HG03039 (cell line): Measurements from ENCODE around the gene PDE2A.
A peak's percentile ranks its signal among the peaks of the same experiment; 100 is the strongest.

Experiments used
- ATAC-seq: cut with Tn5 transposase; IDR thresholded peaks from one replicate; pipeline ENCODE4 v1.9.1; 2021; ENCODE audit warnings: mild to moderate bottlenecking, moderate library complexity; ENCODE audit not compliant: unreplicated experiment

The PDE2A gene

GRCh38 chr11:72673943-72674828 lies at the start of gene PDE2A:
Gene PDE2A (minus strand): TSS chr11:72674422. CDS start chr11:72674207, 215 bp downstream.
- ATAC-seq, result no peak

DNA sequence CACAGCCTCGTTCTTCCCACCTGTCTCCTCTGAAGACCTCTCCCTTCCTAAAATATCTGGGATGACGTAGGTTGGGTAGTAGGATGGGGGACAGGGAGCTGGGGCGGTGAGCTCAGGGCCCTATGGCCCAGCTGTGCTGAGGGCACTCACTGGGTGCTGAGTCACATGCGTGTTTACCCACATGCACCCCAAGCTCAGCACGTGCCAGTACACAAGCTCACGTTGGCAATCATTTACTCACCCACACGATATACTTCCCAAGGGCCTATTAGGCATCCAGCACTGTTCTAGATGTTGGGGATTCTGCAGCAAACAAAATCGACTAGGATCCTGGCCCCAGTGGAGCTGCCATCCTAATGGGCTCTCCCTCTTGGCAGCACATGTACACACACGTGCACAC lies 49.3 kb upstream of the PDE2A start:
- no peak for ATAC-seq

- peak; percentile 50 for ATAC-seq
These were observed 48.0 kb upstream of the PDE2A start for GRCh38 chr11:72722050-72722748.

DNA sequence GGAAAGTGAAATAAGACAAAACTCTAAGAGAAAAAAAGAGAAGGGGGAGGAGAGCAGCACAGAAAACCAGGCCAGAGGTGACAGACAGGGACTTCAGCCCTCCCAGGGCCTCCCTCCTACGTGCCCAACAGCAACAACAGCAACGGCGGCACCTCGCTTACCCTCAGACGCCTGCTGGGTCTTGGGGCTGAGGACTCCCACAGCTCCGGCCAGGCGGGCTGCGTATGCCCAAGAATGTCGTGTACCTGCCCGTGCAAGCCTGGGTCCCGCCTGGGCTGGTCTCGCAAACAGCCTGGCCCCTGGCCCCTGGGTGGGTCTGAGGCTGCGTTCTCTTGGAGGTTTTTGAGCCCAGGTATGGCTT lies 47.4 kb upstream of the PDE2A start:
- no peak for ATAC-seq

GRCh38 chr11:72721276-72721675 lies 47.1 kb upstream of the PDE2A start:
- ATAC-seq, result no peak

DNA sequence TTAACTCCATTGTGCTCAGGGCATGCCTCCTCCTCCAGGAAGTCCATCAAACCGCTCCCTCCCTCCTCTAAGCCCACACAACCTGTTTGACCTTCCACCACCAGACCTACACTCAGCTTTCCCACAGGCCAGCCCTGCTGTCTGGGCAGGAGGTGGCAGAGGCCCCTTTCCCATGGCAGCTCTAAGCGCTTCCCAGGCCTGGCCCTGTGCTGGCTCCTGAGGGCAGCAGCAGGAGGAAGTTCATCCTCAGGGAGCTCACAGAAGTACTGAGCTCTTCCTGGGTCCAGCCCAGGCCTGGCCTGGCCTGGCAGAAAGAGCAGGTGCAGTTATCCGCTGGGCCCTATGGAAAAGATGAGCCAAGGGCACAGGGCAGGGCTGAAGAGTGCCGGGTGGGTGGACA lies 46.6 kb upstream of the PDE2A start:
- ATAC-seq, result no peak

DNA sequence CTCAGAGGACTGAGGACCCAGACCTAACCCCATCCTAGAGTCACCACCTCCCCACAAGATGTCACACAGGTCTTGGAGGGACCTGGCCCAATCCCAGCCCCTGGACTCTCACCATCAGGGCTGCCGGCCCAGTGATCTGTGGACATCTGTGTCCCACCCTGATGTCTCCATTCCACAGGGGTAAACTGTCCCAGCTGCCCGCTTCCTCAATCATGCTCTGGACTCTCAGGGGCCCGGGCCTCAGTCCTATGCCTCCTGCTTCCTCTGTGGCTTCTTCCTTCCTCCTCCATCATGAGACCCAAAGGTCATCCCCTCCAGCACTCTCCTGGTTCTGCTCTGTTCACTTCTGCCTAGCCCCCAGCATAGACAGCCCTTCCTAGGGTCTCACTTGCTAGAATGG lies 45.8 kb upstream of the PDE2A start:
- ATAC-seq, result no peak

DNA sequence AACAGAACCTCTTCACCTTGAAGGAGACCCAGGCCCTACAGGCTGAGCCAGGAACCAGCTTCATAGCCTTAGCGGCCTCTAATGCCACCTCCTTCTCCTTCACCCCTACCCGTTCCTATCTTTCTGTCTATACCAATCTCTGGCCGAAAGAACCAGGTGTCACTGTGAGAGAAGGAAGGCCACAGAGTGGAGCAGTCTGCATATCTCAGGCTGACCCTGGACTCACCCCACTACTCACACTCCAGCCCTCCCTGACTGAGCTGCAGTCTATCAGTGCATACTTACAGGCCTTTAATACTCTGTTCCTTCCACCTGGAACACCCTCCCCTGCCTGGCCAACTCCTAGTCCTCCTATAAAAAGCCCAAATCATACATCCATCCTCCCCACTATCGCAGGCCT lies 45.3 kb upstream of the PDE2A start:
- ATAC-seq, result no peak

DNA sequence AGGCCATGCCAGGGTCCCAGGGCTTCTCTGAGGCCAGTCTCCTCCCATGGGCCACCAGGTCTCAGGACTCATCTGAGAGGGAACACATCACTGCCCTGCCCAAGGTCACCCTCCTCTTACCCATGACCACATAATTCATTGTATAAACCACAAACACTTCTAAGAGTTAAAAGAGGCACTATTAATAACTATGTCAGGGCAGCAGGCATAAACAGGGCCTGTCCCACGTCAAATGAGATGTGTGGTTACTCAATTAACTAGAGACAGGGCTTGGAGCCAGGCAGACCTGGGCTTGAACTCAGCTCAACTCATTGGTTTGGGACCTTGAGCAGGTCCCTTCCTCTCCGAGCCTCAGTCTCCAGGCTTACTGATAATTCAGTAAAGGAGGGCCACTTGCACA lies 44.9 kb upstream of the PDE2A start:
- no peak for ATAC-seq

- ATAC-seq, result no peak
These were observed 43.9 kb upstream of the PDE2A start for GRCh38 chr11:72718101-72718501.

- ATAC-seq, result no peak
These were observed 42.7 kb upstream of the PDE2A start for GRCh38 chr11:72716788-72717435.

- no peak for ATAC-seq
These were observed 42.1 kb upstream of the PDE2A start for GRCh38 chr11:72716290-72716689.

DNA sequence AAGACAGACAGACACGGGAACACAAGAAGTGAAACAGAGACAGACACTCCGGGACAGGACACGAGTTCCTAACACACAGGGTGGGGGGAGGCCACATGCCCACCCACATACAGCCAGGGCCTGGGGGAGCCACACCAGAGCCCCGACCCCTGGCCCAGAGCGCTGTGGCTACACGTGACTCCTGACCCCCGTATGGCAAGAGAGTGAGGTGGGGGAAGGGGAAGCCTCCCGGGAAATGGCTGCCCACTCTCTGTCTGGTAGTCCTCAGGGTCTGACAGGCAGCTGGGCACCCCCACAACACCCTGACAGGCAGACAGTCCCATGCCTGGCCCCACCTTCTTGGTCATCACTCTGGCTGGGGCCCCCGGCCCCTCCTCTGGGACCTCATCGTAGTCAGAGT lies 38.6 kb upstream of the PDE2A start:
- ATAC-seq, result no peak

DNA sequence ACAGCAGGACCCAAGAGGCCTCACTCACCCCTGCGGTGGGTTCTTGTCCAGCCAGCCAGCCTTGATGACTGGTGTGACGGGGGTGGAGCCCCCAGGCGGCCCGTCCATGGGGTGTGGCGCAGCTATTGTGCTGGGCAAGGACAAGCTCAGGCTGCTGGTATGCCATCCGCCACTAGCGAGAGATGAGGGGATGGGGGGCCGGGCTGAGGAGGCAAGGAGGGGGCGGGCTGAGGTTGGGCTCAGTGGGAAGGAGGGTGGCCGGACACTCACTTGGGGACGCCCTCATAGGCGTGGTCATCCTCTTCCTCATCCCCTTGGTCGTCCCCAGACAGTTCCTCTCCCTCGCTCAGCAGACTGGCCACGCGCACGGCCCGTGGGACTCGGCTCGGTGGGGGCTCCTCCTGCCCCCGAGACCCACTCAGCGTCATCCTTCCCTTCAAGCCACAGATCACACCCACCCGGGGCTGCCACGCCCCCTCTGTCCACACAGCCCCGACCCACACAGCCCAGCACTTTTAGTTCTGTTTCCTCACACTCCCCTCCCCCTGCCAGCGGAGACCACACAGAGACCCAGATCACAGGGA lies 38.0 kb upstream of the PDE2A start:
- ATAC-seq, result no peak

DNA sequence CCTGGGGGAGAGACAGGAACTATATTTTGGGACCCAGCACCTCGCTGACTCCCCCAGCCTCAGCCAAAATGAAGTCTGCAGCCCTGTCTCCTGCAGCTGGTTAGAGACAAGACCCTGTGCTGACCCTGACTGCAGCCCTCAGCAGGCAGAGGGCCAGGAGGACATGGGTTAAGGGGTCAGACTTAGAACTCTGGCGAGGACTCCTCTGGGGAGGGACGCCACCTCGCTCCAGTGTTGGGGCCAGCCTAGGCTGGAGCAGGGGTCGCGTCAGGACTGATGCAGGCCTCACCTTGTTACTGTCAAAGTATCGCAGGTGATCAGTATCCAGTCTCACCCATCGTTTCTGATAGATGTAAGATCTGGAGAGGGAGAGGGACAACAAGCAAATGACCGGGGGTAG lies 36.9 kb upstream of the PDE2A start:
- ATAC-seq, result no peak

GRCh38 chr11:72710278-72710677 lies 36.1 kb upstream of the PDE2A start:
- no peak for ATAC-seq

DNA sequence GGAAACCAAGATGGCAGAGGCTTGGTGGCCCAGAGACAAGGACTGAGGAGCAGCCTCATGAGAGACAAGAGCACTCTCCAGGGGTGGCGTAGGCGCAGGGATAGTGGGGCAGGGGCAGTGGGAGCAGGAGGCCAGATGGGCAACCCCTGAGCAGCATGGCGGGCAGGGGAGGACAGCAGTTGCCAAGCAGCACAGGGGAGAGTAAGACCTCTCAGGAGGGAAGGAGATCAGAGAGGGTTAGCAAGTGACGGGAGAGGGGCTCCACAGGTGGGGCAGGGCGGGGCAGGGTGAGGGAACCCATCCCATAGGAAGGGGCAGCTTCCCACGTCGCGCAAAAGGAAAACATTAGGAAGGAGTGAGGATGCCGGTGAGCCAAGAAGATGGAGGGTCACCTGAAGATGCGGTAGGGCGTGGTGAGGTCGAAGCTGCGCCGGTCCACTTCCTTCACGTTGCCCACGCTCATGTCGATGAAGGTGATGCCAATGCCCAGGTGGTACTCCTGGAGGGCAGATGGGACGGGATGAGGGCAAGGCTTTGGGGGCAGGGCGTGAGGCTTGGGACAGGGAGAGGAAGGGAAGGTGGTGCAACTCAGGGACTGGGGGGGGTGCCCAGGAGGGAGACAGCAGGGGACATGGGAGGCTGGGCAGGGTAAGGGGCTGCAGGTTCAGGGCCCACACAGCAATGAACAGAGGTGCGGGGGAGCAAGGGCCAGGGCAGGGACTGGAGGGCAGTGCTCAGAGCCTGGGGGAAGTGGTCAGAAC lies 35.4 kb upstream of the PDE2A start:
- no peak for ATAC-seq

DNA sequence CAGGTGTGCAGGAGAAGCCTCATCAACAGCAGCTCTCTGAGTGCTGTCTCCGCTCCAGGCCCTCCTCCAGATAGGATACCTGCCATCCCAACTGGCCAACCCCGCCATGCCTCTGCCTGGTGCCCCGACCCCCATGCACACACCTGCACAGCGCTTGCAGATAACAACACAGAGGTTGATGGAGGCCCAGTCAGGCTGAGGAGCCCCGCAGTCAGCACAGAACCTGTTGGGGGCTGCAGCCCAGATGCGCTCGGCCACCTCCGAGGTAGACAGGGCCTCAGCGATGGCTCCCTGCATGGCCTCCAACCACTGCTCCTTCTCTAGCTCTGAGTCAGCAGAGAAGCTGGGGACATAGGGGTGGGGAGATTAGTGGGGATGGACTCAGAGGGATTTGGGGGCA lies 32.8 kb upstream of the PDE2A start:
- ATAC-seq, result no peak

- ATAC-seq, result no peak
These were observed 32.4 kb upstream of the PDE2A start for GRCh38 chr11:72706579-72706978.

GRCh38 chr11:72705442-72706365 lies 31.5 kb upstream of the PDE2A start:
- ATAC-seq, result no peak
